K562 (cell line): ENCODE results near the gene TAF10. TPM values are rescaled to one million over a fixed set of nuclear protein-coding genes. Genes with fewer than 3 reads are reported as not detected.

Source experiments
- FUS ChIP-seq: fragments of 200-400 bp; formaldehyde crosslinking; optimal IDR thresholded peaks from 2 replicates; pipeline ENCODE3; 2017; ENCODE audit warnings: low read depth, low read length
- KAT7 ChIP-seq: sonication (generic); formaldehyde crosslinking; IDR thresholded peaks from 2 replicates; pipeline ENCODE4 v1.8.0; 2022; ENCODE audit warnings: missing genetic modification reagents, mild to moderate bottlenecking, borderline replicate concordance
- PTTG1 ChIP-seq: fragments of 450-650 bp; IDR thresholded peaks from 2 replicates; pipeline ENCODE4 v1.6.1; 2016; ENCODE audit warnings: low read depth, mild to moderate bottlenecking, missing genetic modification characterization, missing compliant biosample characterization
- TEAD4 ChIP-seq, 2 experiments: sonication (generic) in 1 of 2; formaldehyde crosslinking in 1 of 2; IDR thresholded peaks; 2 replicates each; pipeline versions ENCODE4 v1.6.1 to v1.8.0; 2012 to 2022; ENCODE audit warnings: borderline replicate concordance in 1 of 2, inconsistent platforms in 1 of 2, low read length in 1 of 2, mild to moderate bottlenecking in 1 of 2, missing genetic modification reagents in 1 of 2
- ZBTB12 ChIP-seq: fragments of 250-450 bp; sonication (Bioruptor Pico); IDR thresholded peaks from 2 replicates; pipeline ENCODE4 v1.4.0; 2020
- ZNF707 ChIP-seq: fragments of 250-450 bp; sonication (Bioruptor Pico); conservative IDR thresholded peaks from 2 replicates; pipeline ENCODE4 v1.8.0; 2022; ENCODE audit warnings: inconsistent platforms, mild to moderate bottlenecking, moderate library complexity
- polyA plus RNA-seq, 8 experiments: library from polyadenylated mRNA; depleted of rRNA in 4 of 8; stranded (reverse) in 5 of 8; unstranded in 3 of 8; fragments of >200 nt; fragmentation: Nextera tagmentation in 2 of 8; fragmentation: Illumina TruSeq in 1 of 8; extraction: Ambion mirVana in 2 of 8; extraction: Trizol in 1 of 8; gene quantifications; 2 replicates each; pipeline versions ENCODE4 v1.2.1 to v1.2.3, GENCODE V29; 2011 to 2014; ENCODE audit warnings: inconsistent platforms in 1 of 8, missing spikeins in 1 of 8
- total RNA-seq, 7 experiments: library from RNA; depleted of rRNA in 6 of 7; stranded (reverse); fragments of >200 nt in 6 of 7; fragmentation: Illumina TruSeq in 2 of 7; extraction: Trizol in 2 of 7; gene quantifications; 2 replicates each; pipeline versions ENCODE4 v1.2.1 to v1.2.3, GENCODE V29; 2011 to 2021; ENCODE audit warnings: low replicate concordance in 1 of 7

Gene TAF10
- total and polyA plus RNA-seq, 9 of the 15 experiments (the other 6 are each of a cell fraction or from before 2014, with no cell fraction given): 19.5 to 197 (median 121) TPM

- TF ChIP-seq ZBTB12 (CRISPR knock-in tag) (no peak), ZNF707 (no peak), TEAD4 (IDR thresholded peaks at IDR 0.05; ENCODE audit: low read length) (no peak), TEAD4 (CRISPR knock-in tag; IDR thresholded peaks at IDR 0.05; ENCODE audit: borderline replicate concordance) (no peak), PTTG1 (no peak), KAT7 (CRISPR knock-in tag) (no peak), FUS (no peak)
Measured at GRCh38 chr11:6625156-6625831, 13.3 kb upstream of the TAF10 start (continued).
